Activated CD8-positive, alpha-beta memory T cell treated with anti-CD3 and anti-CD28 coated beads, Interleukin-2, amount 50 U/mL, for 4 hours (primary cell): ENCODE data around the gene VAV2.

Experiments
- DNase-seq: peaks from one replicate; pipeline ENCODE4 v3.0.0-alpha.2; 2020

Gene VAV2

GRCh38 chr9:134028076-134028475 is 36.0 kb upstream of the VAV2 start:
- no peak for DNase-seq

DNA sequence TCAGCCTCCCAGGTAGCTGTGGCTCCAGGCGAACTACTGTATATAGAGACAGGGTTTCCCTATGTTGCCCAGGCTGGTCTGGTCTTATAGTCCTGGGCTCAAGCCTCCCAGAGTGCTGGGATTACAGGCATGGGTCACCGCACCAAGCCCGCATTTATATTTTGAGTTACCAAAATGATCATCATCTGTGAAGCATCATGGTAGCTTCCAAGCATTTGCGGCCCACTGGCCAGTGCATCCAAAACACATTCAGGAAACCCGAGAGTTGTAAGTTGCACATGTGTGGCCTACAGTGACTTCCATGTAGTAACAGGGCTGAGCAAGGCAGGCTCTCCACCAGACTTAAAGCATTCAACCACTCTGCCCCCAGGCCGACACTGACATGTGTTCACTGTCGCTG is 35.4 kb upstream of the VAV2 start:
- no peak for DNase-seq

GRCh38 chr9:134026981-134027380 is 34.9 kb upstream of the VAV2 start:
- DNase-seq: no peak

GRCh38 chr9:134026581-134026980 is 34.5 kb upstream of the VAV2 start:
- no peak for DNase-seq

DNA sequence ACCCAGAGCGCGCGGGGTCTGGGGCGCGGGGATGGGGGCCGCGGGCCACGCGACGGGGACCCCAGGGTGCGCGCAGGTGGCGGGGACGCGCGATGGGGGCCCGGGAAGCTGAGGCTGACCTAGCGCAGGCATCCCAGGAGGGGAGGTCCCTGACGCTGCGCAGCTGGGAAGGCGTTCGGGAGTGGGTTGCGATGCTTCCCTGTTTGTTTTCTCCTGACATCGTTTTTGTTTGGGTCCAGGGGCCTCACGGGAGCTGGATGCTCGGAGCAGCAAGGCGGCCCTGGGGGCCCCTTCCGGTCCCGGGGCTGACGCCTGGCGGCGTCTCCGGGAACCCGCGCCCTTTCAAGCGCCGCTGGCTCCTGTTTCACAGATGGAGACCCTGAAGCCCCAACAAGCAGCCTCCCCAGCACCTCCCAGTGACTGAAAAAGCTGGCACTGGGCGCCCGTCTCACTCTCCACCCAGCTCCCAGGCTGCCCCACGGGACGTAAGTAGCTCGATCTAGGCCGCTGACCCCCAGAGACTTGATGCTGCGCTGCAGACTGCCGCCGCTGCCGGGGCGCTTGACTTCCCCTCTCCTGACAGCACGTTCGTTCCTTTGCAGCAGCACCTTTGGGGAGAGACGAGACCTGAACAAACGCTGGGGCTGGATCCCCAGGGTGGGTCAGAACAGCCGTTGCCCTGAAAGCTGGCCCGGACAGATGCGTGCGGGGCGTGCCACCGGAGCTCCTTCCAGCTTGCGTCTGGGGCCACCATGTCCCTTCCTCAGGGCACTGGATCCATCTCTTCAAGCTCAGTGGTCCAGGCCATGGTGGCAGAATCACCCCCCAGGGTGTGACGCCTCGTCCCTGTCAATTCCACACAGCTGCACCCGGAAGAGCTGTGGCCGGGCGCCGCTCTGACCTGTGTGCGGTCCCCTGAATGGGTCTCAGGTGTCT is 33.8 kb upstream of the VAV2 start:
- DNase-seq: peak; percentile 42

- DNase-seq: peak; percentile 89
Observed at GRCh38 chr9:134024828-134025605, 32.9 kb upstream of the VAV2 start, which contains the start of gene BRD3OS. BRD3OS (plus strand) TSS chr9:134025481; CDS start chr9:134026748, 1,267 bp downstream.

DNA sequence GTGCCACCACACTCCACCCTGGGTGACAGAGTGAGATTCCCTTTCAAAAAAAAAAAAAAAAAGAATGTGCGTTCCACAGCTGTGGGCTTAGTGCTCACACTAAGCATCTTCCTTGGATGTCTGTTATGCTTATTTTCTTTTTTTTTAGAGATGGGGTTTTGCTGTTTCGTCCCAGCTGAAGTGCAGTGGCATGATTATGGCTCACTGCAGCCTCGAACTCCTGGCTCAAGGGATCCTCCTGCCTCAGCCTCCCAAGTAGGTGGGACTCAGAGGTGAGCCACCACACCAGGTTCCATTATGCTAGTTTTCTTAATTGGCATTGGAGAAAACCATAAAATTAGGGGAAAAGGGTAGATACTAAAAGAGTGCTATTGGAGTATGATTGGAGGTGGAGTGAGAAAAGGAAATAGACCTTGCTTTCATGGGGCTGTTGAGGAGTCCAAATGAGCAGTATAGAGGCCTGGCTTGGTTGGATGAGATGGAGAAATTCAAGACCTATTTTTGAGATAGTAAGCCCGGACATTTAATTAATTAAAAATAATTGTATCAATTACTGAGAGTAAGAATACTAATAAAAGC is 32.2 kb upstream of the VAV2 start:
- no peak for DNase-seq

DNA sequence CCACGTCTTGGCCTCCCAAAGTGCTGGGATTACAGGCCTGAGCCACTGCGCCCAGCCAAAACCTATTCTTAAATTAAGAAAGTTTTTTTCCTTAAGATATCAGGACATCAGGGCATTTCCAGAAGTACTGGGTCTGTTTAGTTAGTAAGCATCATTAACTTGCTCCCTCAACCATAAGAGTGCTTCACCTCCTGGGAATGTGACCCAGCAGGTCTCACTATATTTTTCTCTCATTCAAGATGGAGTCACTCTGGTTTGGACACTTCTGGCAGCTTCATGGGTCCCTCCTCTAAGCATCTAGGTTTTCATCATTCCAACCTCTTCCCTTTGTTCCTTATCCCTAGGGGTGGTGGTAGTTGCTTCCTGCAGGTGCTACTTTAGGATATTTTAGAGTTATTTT is 22.8 kb upstream of the VAV2 start:
- no peak for DNase-seq

- no peak for DNase-seq
Observed at GRCh38 chr9:134011401-134011800, 19.3 kb upstream of the VAV2 start.

DNA sequence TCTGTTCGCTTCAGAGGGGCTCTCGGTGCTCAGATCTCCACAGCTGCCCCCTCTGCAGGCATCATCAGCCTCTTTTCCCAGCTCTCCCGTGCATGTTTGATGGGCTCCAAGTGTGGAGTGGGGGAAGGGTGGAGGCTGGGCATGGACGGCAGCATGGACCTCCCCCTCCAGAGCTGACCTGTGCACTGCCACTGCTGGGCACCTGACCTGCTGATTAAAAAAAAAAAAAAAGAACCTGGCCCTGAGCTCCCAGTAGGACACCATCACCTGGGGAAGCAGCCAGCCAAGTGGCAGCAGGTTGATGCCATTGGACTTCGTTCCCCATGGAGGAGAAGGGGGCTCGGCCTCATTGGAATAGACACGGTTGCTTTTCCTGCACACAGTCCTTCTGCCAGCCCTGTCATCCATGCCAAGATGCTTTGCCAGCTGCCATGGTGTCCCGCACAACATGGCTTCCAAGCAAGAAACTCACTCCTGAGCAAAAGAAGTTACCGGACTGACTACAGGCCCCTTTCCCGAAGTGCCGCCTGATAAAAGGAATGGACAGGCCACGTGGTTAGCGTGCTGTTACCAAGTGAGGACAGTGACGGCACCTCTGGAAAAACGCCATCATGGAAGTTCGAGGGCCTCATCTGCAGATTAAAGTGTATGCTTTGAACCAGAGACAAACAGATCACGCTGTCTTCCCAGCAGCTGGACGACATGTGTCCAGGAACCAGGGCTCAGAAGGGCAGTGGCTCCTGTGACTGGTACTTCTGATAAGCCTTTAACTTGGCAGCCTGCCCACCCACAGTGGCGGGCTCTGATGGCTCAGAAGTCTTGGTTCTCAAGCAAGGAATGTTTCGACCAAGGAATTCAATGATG is 18.4 kb upstream of the VAV2 start:
- DNase-seq: no peak

GRCh38 chr9:134007571-134007970 is 15.4 kb upstream of the VAV2 start:
- no peak for DNase-seq

- no peak for DNase-seq
Observed at GRCh38 chr9:134007150-134007549, 15.0 kb upstream of the VAV2 start.

- no peak for DNase-seq
Observed at GRCh38 chr9:134005381-134005780, 13.3 kb upstream of the VAV2 start.

- no peak for DNase-seq
Observed at GRCh38 chr9:134004881-134005280, 12.8 kb upstream of the VAV2 start.

GRCh38 chr9:134004131-134004873 is 12.2 kb upstream of the VAV2 start:
- DNase-seq: no peak

DNA sequence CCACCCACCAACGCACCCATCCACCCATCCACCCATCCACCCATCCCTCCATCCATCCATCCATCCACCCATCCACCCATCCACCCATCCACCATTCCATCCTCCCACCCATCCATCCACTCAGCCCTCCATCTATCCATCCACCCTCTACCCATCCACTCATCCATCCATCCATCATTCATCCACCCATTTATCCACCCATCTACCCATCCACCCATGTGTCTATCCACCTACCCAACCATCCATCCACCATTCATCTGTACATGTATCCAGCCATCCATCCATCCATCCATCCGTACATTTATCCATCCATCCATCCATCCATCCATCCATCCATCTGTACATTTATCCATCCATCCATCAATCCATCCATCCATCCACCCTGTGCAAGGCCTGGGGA is 11.1 kb upstream of the VAV2 start:
- DNase-seq: no peak

DNA sequence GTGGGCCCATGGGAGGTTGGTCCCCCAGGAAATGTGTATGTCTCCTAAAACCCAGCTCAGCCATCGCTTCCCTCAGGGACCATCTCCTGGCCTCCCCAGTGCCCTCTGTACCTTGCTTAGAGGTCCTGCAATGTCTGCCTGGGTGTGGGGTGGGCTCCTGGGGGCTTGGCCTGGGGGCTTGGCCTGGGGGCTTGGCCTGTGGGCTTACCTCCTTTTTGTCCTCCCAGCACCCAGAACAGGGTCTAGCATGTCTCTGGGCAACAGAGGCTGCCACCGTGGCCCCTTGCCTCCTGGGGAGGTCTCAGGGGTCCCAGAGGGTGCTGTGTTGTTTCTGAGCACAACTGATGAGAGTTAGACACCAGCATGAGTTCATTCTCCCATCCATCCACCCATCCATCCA is 10.7 kb upstream of the VAV2 start:
- DNase-seq: no peak

DNA sequence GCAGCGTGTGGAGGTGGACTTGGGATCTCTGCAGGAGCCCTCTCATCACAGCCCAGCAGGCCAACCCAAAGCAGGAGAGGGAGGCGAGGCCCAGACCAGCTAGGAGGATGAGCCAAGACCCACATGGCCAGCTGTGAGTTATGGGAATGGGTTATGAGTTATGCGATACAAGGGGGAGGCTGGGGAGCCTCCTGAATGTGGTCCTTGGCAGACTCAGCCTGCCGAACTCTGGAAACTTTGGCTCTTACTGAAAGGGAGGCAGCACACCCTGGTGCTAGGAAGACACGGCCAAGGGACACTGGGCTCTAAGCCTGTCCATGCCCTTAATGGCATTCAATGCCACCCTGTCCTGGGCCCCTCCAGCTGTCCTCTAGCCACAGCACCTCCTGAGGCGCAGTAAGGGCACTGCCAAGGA is 7.7 kb upstream of the VAV2 start:
- no peak for DNase-seq

GRCh38 chr9:133998915-133999595 is 6.9 kb upstream of the VAV2 start:
- DNase-seq: no peak

- DNase-seq: no peak
Observed at GRCh38 chr9:133997584-133997983, 5.5 kb upstream of the VAV2 start.
